A549 (cell line): Measurements from ENCODE around the gene SLC25A18.

Source experiments
- CHD4 ChIP-seq: fragments of 200-600 bp; sonication (generic); IDR thresholded peaks from 2 replicates; pipeline ENCODE4 v1.6.1; 2016; ENCODE audit warnings: antibody characterized with exemption, mild to moderate bottlenecking, borderline replicate concordance
- CTCF ChIP-seq: fragments of >200 bp; sonication (Bioruptor Twin); formaldehyde crosslinking; IDR thresholded peaks from 3 replicates; pipeline ENCODE4 v1.5.1; 2016
- EHMT2 ChIP-seq: fragments of 200-600 bp; sonication (generic); IDR thresholded peaks from 2 replicates; pipeline ENCODE4 v1.6.1; 2016; ENCODE audit warnings: antibody characterized with exemption, low read depth, mild to moderate bottlenecking, moderate library complexity
- EP300 ChIP-seq, 2 experiments: fragments of >200 bp; sonication (Bioruptor Twin); formaldehyde crosslinking; IDR thresholded peaks; 2 replicates in 1 of 2; 3 replicates in 1 of 2; pipeline ENCODE4 v1.6.1; 2016 to 2017
- FOSL2 ChIP-seq, 2 experiments: fragments of 450-650 bp in 1 of 2; fragments of >200 bp in 1 of 2; sonication (Bioruptor Twin) in 1 of 2; formaldehyde crosslinking; IDR thresholded peaks; 2 replicates each; pipeline versions ENCODE4 v1.5.0 to v1.6.1; 2016 to 2020; ENCODE audit warnings: mild to moderate bottlenecking in 1 of 2, moderate library complexity in 1 of 2
- HOXA7 ChIP-seq: fragments of 250-450 bp; sonication (Bioruptor Pico); IDR thresholded peaks from 2 replicates; pipeline ENCODE4 v1.5.0; 2020; ENCODE audit warnings: mild to moderate bottlenecking, moderate library complexity
- JUN ChIP-seq, 2 experiments: fragments of >200 bp; sonication (Bioruptor Twin); formaldehyde crosslinking; IDR thresholded peaks; 2 replicates in 1 of 2; 3 replicates in 1 of 2; pipeline ENCODE4 v1.6.1; 2016 to 2017
- POLR2A ChIP-seq: IDR thresholded peaks from 2 replicates; pipeline ENCODE4 v1.6.1; 2012; ENCODE audit warnings: mild to moderate bottlenecking, low read length
- RARB ChIP-seq: fragments of 250-450 bp; sonication (Bioruptor Pico); IDR thresholded peaks from 2 replicates; pipeline ENCODE4 v1.8.0; 2021; ENCODE audit warnings: mild to moderate bottlenecking, moderate library complexity
- SMC3 ChIP-seq: fragments of >200 bp; sonication (Bioruptor Twin); formaldehyde crosslinking; IDR thresholded peaks from 3 replicates; pipeline ENCODE4 v1.6.1; 2018; ENCODE audit warnings: inconsistent platforms

GRCh38 chr22:17581631-17582030 lies 18.3 kb downstream of the SLC25A18 start:
- no peak for TF ChIP-seq EHMT2
- TF ChIP-seq CTCF, result no peak
- no peak for TF ChIP-seq EP300 (IDR thresholded peaks at IDR 0.05)
- TF ChIP-seq FOSL2 (IDR thresholded peaks at IDR 0.05), result no peak
- TF ChIP-seq FOSL2 (CRISPR knock-in tag; IDR thresholded peaks at IDR 0.05), result no peak
- no peak for TF ChIP-seq JUN (IDR thresholded peaks at IDR 0.05)
- TF ChIP-seq RARB (CRISPR knock-in tag), result no peak
- TF ChIP-seq HOXA7 (CRISPR knock-in tag), result no peak
- TF ChIP-seq CHD4, result no peak
- no peak for TF ChIP-seq SMC3
- no peak for TF ChIP-seq POLR2A
